Hematopoietic multipotent progenitor cell treated with erythropoietin and hydrocortisone succinate and interleukin-3 and kit ligand, for 15 days (in vitro differentiated cells): ENCODE data around the gene HORMAD1.
"Not testable (repeated sequence)": the region's sequence is repeated elsewhere in the genome, so short reads cannot be mapped to it uniquely, and the experiment has no call there.

Experiments used
- DNase-seq: peaks from one replicate; pipeline ENCODE4 v3.0.0-alpha.2; 2015; ENCODE audit warnings: low spot score

HORMAD1 gene, protein sequence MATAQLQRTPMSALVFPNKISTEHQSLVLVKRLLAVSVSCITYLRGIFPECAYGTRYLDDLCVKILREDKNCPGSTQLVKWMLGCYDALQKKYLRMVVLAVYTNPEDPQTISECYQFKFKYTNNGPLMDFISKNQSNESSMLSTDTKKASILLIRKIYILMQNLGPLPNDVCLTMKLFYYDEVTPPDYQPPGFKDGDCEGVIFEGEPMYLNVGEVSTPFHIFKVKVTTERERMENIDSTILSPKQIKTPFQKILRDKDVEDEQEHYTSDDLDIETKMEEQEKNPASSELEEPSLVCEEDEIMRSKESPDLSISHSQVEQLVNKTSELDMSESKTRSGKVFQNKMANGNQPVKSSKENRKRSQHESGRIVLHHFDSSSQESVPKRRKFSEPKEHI

DNA sequence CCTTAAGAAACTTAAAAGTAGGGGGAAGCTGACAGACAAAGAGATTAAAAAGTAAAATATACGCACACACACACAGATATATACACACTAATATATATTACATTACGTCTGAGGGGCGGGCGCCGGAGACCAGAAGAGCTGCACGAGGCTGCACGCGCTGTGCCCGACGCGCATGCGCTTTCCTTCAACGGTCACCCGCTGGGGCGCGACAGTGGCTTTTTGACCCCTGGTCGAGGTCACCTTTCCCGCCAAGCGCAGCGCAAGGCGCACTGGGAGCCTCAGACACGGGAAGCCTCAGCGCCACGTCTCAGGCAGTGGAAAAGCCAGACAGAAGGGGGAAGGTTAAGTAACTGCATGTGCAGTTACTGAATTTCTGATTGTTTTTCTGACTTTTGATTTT lies at the start of gene HORMAD1:
Gene HORMAD1, minus strand, starts transcription at position 193 of the 400 bp plus-strand sequence. CDS start 1,390 bp downstream, outside the sequence.
- DNase-seq, result no peak

DNA sequence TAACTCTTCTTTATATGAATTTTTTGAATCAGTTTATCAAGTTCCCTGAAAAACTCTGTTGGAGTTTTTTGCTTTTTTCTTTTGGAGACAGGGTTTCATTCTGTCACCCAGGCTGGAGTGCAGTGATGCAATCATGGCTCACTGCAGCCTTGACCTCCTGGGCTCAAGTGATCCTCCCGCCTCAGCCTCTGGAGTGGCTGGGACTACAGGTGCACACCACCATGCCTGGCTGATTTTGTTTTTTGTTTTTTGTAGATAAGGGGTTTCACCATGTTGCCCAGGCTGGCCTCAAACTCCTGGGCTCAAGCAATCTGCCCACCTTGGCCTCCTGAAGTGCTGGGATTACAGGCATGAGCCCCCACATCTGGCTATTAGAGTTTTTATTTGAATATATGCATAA lies 47.0 kb upstream of the HORMAD1 start:
- not testable (repeated sequence) for DNase-seq

DNA sequence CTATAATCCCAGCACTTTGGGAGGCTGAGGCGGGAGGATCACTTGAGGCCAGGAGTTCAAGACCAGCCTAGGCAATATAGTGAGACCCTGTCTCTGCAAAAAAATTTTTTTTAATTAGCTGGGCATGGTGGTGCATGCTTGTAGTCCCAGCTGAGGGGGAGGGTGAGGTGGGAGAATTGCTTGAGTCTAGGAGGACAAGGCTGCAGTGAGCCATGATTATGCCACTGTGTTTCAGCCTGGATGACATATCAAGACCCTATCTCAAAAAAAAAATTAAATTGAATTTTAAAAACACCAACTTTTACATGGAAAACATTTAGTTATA lies 45.2 kb upstream of the HORMAD1 start:
- DNase-seq, result not testable (repeated sequence)

DNA sequence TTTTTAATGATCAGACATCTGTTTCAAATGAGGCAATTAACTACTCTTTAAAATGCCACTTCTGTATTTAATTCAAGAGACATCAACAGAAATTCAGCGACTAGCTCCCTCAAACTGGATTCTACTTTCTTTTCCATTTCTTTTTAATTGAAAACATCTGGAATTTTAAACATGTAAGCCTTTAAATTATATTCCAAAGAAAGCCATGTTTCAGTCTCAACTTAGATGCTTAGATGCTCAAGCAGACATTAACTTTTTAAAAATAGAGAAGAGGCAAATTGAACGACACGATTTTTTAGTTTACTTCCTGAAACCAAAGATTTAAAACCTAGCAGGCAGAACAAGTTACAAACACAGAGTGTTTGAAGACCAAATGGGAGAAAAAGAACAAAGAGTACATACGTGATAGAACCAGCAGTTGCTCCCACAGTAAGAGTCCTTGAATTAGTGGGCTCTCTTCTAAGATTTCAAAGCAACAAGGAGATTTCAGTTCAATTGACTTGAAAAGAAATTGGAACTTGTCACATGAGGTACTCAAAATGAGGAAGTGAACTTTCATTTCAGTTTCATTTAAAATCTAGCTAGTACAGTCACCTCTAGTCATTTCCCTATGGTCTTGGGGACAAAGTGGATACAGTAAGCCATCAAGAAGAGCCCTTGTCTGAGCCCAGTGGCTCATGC lies 44.7 kb upstream of the HORMAD1 start, which contains the start of gene CTSS:
Gene CTSS, minus strand, starts transcription at position 483 of the 681 bp plus-strand sequence. CDS start 1,015 bp downstream, outside the sequence.
- DNase-seq, result no peak

DNA sequence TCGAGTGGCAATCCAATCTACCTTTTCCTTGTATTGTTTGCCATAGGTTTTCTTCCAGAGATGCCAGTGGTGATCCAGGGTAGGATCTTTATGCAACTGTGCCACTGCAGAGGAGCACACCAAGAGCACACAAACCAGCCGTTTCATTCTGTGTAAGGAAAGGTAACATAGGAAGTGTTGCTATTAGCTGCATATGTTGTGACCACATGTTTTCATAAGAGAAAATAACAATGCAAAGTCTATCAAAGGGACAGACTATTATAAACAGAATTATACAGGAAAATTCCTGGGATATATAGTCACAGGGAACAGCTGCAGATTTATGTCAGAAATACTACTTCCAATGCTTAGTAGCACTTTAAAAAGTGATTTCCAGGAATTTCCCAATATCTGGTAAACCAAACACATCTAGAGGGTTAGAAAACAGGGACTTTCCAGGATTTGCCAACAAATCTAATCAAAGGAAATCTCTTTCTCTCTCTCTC lies 44.0 kb upstream of the HORMAD1 start:
- DNase-seq, result no peak

DNA sequence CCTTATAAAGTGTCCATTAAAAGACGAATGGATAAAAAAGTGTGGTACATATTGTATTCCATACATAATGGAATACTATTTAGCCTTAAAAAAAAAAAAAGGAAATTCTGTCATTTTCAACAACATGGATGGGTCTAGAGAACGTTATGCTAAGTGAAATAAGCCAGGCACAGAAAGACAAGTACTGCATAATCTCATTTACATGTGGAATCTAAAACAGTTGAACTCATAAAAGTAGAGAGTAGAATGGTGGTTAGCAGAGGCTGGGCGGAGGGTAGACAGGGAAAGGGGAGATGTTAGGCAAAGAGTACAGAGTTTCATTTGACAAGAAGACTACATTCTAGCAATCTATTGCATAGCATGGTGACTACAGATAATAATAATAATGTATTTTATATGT lies 42.3 kb upstream of the HORMAD1 start:
- no peak for DNase-seq

DNA sequence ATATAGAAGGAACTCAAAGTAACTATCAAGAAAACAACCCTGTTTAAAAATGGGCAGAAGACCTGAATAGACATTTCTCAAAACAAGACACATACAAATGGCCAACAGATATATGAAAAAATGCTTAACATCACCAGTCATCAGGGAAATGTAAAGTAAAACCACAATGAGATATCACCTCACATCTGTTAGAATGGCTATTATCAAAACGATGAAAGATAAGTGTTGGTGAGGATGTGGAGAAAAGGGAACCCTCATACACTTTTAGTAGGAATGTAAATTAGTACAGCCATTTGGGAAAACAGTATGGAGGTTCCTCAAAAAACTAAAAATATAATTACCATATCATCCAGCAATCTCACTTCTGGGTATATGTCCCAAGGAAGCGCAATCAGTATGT lies 41.9 kb upstream of the HORMAD1 start:
- DNase-seq, result no peak

DNA sequence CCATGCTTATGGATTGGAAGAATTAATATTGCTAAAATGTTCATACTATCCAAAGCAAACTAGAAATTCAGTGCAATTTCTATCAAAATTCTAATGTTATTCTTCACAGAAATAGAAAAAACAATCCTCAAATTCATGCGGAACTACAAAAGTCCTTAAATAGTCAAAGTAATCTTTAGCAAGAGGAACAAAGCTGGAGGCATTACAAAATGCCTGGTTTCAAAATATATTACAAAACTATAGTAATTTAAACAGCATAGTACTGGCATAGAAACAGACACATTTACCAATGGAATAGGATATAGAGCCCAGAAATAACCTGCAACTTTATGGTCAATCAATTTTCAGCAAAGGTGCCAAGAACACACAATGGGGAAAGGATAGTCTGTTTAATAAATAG lies 41.1 kb upstream of the HORMAD1 start:
- DNase-seq, result no peak

DNA sequence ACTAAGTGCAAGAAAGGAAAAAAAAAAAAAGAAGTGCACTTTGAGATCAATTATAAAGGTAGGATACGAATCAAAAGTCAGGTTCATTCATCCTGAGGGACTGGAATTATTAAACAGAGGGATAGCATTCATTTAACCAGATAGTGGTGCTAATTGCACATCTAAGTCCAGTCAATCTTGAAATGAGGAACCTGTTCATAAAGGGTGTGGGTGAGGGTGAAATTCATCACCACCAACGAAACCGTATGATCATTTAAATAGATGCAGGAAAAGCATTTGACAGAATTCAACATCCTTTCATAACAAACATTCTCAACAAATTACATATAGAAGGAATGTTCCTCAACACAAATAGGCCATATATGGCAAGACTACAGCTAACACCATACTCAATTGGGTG lies 39.3 kb upstream of the HORMAD1 start:
- no peak for DNase-seq

DNA sequence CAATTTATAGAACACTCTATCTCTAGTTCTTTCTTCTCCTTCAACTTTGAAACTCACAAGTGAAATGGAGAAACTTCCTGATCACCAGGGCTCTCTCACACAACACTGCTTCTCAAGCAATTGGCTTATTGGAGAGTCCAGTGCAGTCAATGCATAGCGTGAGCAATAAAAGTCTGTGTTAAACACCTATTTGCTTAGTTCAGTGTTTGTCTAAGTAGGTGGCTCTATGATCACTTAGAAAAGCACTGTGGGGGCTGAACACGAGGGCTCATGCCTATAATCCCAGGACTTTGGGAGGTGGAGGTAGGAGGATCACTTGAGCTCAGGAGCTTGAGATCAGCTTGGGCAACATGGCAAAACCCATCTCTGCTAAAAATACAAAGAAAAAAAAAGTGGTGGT lies 32.7 kb upstream of the HORMAD1 start:
- DNase-seq, result no peak

DNA sequence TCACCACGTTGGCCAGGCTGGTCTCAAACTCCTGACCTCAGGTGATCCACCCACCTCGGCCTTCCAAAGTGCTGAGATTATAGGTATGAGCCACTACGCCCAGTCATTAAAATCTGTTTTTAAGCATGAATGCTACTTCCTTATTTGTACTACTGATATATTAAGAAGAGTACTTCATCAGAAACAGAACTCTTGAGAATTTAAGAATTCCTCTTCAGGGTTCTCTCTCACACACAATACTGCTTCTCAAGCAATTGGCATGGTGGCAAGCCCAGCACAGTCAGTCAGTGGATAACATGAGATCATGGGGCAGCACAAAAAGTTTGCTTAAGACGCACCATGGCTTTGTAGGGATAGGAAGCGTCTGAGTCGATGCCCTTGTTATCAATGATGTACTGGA lies 30.7 kb upstream of the HORMAD1 start:
- DNase-seq, result no peak

DNA sequence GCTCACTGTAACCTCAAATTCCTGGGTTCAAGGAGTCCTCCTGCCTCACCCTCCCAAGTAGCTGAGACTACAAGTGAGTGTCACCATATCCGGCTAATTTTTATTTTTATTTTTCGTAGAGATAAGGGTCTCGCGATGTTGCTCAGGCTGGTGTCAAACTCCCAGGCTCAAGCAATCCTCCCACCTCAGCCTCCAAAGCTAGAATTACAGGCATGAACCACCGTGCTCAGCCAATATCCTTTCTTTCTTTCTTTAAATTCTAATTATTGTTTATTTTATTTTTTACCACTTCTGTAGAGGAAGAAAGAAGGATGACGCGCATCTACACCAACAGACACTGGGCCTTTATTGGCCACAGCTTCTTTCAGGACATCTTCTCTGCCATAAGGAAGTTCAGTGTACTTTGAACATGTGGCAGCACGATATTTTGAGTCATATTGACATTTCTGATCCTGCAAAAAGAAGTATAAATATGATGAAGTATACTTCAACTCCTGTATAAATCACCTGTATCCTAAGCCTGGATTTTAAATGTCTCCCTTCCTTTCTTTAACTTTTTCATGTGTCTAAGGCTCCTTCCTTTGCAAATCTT lies 29.1 kb upstream of the HORMAD1 start:
- no peak for DNase-seq

DNA sequence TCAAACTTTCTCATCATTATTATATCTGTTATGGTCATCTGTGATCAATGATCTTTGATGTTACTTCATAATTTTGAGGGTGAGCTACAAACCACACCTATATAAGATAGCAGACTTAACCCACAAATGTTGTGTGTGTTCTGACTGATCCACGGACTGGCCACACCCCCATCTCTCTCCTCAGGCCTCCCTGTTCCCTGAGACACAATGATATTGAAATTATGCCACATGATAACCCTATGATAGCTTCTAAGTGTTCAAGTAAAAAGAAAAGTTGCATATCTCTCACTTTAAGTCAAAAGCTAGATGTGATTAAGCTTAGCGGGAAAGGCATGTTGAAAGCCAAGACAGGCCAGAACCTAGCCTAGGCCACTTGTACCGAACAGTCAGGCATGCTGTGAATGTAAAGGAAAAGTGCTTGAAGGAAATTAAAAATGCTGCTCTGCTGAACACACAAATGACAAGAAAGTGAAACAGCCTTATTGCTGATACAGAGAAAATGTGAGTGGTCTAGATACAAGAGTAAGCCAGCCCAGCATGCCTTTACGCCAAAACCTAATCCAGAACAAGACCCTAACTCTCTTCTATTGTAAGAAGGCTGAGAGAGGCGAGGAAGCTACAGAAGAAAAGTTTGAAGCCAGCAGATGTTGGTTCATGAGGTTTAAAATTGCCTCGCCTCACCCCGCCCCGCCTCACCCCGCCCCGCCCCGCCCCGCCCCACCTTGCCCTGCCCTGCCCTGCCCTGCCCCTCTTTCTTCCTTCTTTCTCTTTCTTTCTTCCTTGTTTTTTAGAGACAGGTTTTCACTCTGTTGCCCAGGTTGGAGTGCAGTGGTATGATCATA lies 28.4 kb upstream of the HORMAD1 start:
- no peak for DNase-seq

DNA sequence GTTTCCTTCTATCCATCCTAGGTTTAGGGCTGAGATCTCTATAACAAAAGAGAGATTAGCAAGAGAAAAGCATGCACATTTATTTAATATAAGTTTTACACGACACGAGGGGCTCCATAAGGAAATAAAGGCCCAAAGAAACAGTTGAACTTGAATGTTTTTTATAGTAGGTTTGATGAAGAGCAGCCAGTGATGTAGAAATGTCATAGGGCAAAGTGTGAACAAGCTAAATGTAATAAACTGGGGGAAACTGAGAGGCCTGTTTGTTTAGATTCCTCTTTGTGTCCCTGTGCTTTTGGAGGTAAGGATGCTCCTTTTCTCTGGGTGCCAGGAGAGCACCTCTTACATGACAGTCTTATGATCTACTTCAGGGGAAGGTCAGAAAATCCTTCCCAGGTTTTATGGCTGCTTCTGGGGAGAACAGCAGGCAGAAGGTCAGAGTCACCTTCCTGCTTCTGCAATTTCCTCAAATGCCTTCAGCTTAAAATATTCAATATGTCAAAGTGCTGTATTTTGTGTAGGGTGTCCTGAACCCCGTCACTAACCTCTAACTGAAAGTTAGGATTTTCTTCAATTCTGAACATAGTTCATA lies 9.5 kb upstream of the HORMAD1 start:
- no peak for DNase-seq

DNA sequence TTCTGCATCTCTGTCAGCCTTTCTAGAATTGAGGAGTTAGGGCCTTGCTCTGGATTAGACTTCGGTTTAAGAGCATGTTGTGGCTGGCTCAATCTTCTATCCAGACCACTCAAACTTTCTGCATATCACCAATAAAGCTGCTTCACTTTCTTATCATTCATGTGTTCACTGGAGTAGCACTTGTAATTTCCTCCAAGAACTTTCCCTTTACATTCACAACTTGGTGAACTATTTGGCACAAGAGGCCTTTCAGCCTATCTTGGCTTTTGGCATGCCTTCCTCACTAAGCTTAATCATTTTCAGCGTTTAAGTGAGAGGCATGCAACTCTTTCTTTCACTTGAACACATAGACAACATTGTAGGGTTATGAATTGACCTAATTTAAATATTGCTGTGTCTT lies 3.6 kb upstream of the HORMAD1 start:
- no peak for DNase-seq

DNA sequence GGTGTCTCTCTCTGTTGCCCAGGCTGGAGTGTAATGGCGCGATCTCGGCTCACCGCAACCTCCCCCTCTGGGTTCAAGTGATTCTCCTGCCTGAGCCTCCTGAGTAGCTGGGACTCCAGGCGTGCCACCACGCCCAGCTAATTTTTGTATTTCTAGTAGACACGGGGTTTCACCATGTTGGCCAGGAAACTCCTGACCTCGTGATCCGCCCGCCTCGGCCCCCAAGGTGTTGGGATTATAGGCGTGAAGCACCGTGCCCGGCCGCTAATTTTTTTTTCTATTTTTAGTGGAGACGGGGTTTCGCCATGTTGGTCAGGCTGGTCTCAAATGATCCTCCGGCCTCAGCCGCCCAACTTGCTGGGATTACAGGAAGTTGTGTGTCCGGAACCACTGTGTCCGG lies 597 bp downstream of the HORMAD1 start:
- DNase-seq, result no peak

DNA sequence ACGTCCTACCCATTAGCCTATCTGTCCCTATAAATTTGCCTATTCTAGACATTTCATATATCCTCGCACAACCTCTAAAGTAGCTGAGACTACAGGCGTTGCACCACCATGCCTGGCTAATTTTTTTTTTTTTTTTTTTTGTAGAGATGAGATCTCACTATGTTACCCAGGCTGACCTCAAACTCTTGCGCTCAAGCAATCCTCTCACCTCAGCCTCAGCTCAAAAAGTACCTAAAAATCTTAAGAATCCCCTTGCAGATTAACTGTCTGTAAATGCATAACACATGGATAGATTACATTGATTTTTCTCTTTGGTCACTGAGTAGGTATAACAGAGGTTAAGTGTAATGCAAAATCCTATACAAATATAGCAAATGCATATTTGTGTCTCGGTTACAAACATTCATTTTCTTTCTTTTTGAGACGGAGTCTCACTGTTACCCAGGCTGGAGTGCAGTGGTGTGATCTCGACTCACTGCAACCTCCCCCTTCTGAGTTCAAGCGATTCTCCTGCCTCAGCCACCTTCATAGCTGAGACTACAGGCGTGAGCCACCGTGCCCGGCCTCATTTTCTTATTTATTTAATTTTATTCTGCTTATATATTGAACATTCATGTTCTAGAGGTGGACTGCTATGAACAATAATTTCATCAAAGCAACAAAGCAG lies 2.3 kb downstream of the HORMAD1 start:
- no peak for DNase-seq

DNA sequence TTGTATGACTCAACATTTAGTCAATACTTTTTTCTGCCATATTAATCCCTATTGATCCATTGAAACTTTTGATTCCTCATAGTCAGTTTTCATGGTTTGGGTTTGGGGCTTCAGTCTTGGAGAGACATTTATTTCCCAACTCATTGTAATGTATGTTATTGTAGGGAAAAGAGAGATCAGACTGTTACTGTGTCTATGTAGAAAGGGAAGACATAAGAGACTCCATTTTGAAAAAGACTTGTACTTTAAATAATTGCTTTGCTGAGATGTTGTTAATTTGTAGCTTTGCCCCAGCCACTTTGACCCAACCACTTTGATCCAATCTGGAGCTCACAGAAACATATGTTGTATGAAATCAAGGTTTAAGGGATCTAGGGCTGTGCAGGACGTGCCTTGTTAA lies 11.7 kb downstream of the HORMAD1 start:
- not testable (repeated sequence) for DNase-seq

DNA sequence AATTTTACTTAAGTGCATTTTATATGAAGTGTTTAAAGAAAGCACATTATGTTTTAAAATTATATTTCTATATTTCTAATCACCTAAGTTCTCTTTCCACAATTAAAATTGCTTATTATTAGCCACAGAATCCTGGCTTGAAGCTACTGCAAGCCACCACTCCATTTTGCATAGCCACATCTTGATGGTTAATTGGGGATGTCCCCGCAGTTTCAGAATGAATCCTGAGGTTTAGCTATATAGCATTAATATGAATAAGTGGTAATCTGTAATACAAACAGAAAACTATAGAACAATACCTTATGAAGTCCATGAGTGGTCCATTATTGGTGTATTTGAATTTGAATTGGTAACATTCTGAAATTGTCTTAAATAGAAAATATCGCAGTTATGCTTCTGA lies 12.1 kb downstream of the HORMAD1 start:
- no peak for DNase-seq

DNA sequence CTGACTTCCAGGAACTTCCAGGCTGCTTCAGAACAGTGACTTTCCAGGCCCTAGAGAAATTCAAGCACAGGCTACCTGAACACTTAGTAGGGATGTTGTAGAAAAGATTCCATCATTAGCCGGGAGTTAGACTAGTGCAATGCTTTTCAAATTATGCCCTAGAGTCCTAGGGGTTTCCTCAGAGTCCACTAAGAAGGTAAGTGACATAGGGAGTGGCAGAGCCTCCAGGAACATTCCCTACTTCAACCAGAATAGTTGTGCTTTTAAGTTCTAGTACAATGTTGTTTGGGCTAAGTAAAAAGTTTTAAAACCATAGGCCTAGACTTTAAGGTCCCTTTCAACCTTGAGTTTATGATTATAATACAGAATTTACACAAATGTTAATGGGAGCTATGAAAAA lies 14.6 kb downstream of the HORMAD1 start:
- no peak for DNase-seq

DNA sequence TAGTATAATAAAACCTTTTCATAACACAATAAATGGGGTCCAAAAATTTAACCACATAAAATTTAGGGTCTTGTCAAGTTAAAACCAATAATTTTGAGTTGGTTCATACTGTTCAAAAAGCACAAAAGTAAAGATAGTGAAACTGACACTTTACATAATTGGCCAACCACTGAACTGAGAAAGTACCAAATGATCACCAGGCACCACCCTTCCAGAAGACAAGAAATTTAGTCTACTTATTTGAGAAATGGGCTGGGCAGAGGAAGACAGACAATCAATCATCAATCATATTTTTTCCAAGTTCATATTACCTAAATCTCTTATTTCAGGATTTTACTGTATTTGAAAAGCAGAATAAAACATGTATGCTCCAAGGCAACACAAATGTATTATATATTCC lies 17.3 kb downstream of the HORMAD1 start:
- no peak for DNase-seq
